H1 (cell line): ENCODE data around the gene GARIN6.

ENCODE experiments used
- POLR2AphosphoS5 ChIP-seq: IDR thresholded peaks from 2 replicates; pipeline ENCODE4 v1.6.1; 2011; ENCODE audit warnings: low read depth, low read length
- TF ChIP-seq, protein P1 (sequence below), 3 experiments: IDR thresholded peaks; 1 replicate in 2 of 3; 2 replicates in 1 of 3; pipeline versions ENCODE4 v1.5.1 to v1.6.1; 2011; ENCODE audit warnings: low read length in 3 of 3, mild to moderate bottlenecking in 3 of 3, inconsistent platforms in 2 of 3, low read depth in 1 of 3, moderate library complexity in 1 of 3; ENCODE audit not compliant: insufficient read depth in 1 of 3; ENCODE audit errors: control extremely low read depth in 1 of 3

DNA sequence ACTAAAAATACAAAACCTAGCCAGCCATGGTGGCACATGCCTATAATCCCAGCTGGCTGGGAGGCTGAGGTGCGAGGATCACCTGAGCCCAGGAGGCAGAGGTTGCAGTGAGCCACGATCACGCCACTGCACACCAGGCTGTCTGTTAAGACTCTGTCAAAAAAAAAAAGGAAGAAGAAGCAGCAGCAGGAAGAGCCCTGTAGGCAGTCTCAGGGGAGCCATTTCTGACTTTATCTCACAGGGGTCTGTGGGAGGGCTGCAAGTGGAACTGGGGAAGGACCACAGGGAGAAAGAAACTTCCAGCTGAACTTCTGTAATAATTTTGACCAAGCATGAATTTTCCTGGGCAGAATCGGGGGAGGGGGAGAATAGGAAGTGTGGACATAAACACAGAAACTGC lies 32.7 kb downstream of the GARIN6 start:
- no peak for TF ChIP-seq POLR2AphosphoS5
- TF ChIP-seq, protein P1, sequence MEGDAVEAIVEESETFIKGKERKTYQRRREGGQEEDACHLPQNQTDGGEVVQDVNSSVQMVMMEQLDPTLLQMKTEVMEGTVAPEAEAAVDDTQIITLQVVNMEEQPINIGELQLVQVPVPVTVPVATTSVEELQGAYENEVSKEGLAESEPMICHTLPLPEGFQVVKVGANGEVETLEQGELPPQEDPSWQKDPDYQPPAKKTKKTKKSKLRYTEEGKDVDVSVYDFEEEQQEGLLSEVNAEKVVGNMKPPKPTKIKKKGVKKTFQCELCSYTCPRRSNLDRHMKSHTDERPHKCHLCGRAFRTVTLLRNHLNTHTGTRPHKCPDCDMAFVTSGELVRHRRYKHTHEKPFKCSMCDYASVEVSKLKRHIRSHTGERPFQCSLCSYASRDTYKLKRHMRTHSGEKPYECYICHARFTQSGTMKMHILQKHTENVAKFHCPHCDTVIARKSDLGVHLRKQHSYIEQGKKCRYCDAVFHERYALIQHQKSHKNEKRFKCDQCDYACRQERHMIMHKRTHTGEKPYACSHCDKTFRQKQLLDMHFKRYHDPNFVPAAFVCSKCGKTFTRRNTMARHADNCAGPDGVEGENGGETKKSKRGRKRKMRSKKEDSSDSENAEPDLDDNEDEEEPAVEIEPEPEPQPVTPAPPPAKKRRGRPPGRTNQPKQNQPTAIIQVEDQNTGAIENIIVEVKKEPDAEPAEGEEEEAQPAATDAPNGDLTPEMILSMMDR (IDR thresholded peaks at IDR 0.05; ENCODE audit: control extremely low read depth in 1 of 3, insufficient read depth in 1 of 3, low read depth in 1 of 3, low read length in 3 of 3), result no peak
